Measurements from ENCODE around the gene STYXL2. TPM values are rescaled to one million over a fixed set of nuclear protein-coding genes. Genes with fewer than 3 reads are reported as not detected.

STYXL2 gene
- total RNA-seq, 4 donors from 2014 or later, result 63.7 to 159 (median 89.1) TPM

GRCh38 chr1:167115655-167116054 lies 21.8 kb downstream of the STYXL2 start:
- intact Hi-C loops (cut with DNase I; ENCODE audit: low total_unique reads), result loop anchor here (5.0 kb wide), 1 partner anchor 33 kb away; no protein-coding TSS in a partner anchor
- H3K36me3 ChIP-seq, result peaks cover 0 to 47% of the 10 kb centered on the region in 2 donors
- no peak for ATAC-seq

DNA sequence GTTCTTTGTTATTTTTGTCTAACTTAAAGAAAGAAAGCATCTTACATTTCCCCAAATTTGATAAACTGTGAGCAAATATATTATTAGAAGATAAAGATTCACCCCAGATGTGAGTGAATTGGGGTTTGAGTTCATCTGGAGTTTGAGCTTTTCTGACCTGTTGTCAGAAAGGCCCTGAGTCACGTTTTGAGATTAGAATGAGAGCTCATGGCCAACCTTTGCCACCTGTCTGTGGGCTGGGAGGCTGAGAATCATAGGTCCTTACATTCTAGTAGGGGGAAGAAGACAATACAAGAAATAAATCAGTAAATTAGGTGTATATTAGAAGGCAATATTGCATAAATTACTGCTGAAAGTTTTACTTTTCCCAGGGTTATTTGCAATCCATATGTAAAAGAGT lies 22.3 kb downstream of the STYXL2 start:
- TF ChIP-seq POLR2A (IDR thresholded peaks at IDR 0.05), result no peak
- TF ChIP-seq, protein P1, sequence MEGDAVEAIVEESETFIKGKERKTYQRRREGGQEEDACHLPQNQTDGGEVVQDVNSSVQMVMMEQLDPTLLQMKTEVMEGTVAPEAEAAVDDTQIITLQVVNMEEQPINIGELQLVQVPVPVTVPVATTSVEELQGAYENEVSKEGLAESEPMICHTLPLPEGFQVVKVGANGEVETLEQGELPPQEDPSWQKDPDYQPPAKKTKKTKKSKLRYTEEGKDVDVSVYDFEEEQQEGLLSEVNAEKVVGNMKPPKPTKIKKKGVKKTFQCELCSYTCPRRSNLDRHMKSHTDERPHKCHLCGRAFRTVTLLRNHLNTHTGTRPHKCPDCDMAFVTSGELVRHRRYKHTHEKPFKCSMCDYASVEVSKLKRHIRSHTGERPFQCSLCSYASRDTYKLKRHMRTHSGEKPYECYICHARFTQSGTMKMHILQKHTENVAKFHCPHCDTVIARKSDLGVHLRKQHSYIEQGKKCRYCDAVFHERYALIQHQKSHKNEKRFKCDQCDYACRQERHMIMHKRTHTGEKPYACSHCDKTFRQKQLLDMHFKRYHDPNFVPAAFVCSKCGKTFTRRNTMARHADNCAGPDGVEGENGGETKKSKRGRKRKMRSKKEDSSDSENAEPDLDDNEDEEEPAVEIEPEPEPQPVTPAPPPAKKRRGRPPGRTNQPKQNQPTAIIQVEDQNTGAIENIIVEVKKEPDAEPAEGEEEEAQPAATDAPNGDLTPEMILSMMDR (IDR thresholded peaks at IDR 0.05 in 4 of 5, conservative IDR thresholded peaks at IDR 0.05 in 1 of 5), result no peak
- peaks cover 11 to 29% of the 10 kb centered on the region in 2 donors for H3K4me1 ChIP-seq
- H3K27ac ChIP-seq, result peak overlapping the region; percentile 58 to 83 (median 70)
- no peaks in the 10 kb centered on the region for H3K9me3 ChIP-seq
- H3K27me3 ChIP-seq, result no peaks in the 10 kb centered on the region
- no peak for DNase-seq
- H3K36me3 ChIP-seq, result peaks cover 0 to 47% of the 10 kb centered on the region in 2 donors
- H3K4me3 ChIP-seq, result no peak overlapping the region
- ATAC-seq, result peak; percentile 72 to 77
- in situ Hi-C loops (cut with MboI; ENCODE audit: low sequenced_read_pairs in 4 of 4), result no loop called here
- intact Hi-C loops (cut with DNase I; ENCODE audit: low total_unique reads), result loop anchor here (5.0 kb wide), 1 partner anchor 34 kb away; no protein-coding TSS in a partner anchor

More at GRCh38 chr1:167115655-167116054, 21.8 kb downstream of the STYXL2 start:
- in situ Hi-C loops (cut with MboI; ENCODE audit: low sequenced_read_pairs in 4 of 4), result no loop called here
- no peak overlapping the region for H3K4me3 ChIP-seq
- H3K9me3 ChIP-seq, result no peaks in the 10 kb centered on the region
- no peak for TF ChIP-seq POLR2A (IDR thresholded peaks at IDR 0.05)
- TF ChIP-seq, protein P1 (IDR thresholded peaks at IDR 0.05 in 4 of 5, conservative IDR thresholded peaks at IDR 0.05 in 1 of 5), result no peak
- H3K27me3 ChIP-seq, result no peaks in the 10 kb centered on the region
- peaks cover 11 to 30% of the 10 kb centered on the region in 2 donors for H3K4me1 ChIP-seq
- no peak for DNase-seq
- peak overlapping the region; percentile 58 to 83 (median 70) for H3K27ac ChIP-seq

DNA sequence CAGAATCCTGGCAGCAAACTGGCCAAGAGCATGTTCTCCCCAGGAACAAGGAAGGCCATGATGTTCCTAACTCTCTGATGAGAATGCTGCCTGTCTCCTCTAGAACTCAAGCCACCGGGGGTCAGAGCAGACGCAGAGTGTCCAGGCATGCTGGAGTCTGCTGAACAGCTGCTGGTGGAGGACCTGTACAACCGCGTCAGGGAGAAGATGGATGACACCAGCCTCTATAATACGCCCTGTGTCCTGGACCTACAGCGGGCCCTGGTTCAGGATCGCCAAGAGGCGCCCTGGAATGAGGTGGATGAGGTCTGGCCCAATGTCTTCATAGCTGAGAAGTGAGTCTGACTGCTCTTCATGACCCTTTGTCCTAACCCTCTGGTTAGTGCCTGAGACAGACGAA lies 23.4 kb downstream of the STYXL2 start:
- DNase-seq (no peak), ATAC-seq (peak; percentile 18 to 28)
- no peak overlapping the region for H3K4me3 ChIP-seq
- peaks cover 11 to 31% of the 10 kb centered on the region in 2 donors for H3K4me1 ChIP-seq
- in situ Hi-C loops (cut with MboI; ENCODE audit: low sequenced_read_pairs in 4 of 4), result no loop called here
- H3K9me3 ChIP-seq, result no peaks in the 10 kb centered on the region
- H3K27ac ChIP-seq, result peak overlapping the region; percentile 58 to 83 (median 70)
- TF ChIP-seq, protein P1 (IDR thresholded peaks at IDR 0.05 in 4 of 5, conservative IDR thresholded peaks at IDR 0.05 in 1 of 5), result no peak
- TF ChIP-seq POLR2A (IDR thresholded peaks at IDR 0.05), result no peak
- intact Hi-C loops (cut with DNase I; ENCODE audit: low total_unique reads), result loop anchor here (5.0 kb wide), 1 partner anchor 35 kb away; no protein-coding TSS in a partner anchor
- H3K36me3 ChIP-seq, result peaks cover 0 to 47% of the 10 kb centered on the region in 2 donors
- H3K27me3 ChIP-seq, result no peaks in the 10 kb centered on the region

GRCh38 chr1:167118188-167118587 lies 24.3 kb downstream of the STYXL2 start:
- Histone ChIP-seq H3K4me1 (peaks cover 11 to 31% of the 10 kb centered on the region in 2 donors), H3K27me3 (no peaks in the 10 kb centered on the region), H3K36me3 (peaks cover 0 to 54% of the 10 kb centered on the region in 2 donors), H3K9me3 (no peaks in the 10 kb centered on the region), H3K27ac (peak overlapping the region; percentile 32 to 83 (median 70)), H3K4me3 (no peak overlapping the region)
- no peak for TF ChIP-seq POLR2A (IDR thresholded peaks at IDR 0.05)
- TF ChIP-seq, protein P1 (IDR thresholded peaks at IDR 0.05 in 4 of 5, conservative IDR thresholded peaks at IDR 0.05 in 1 of 5), result no peak
- intact Hi-C loops (cut with DNase I; ENCODE audit: low total_unique reads), result loop anchor here (5.0 kb wide), 1 partner anchor 36 kb away; no protein-coding TSS in a partner anchor
- DNase-seq (no peak), ATAC-seq (no peak)
- in situ Hi-C loops (cut with MboI; ENCODE audit: low sequenced_read_pairs in 4 of 4), result no loop called here
